ENCODE data around the gene BICDL1.

GRCh38 chr12:120117961-120118320 is 128.9 kb downstream of the BICDL1 start:
- TF ChIP-seq CTCF (IDR thresholded peaks at IDR 0.05) (no peak), POLR2AphosphoS5 (IDR thresholded peaks at IDR 0.05; ENCODE audit: insufficient read depth in 1 of 2, low read depth in 1 of 2) (no peak), POLR2A (IDR thresholded peaks at IDR 0.05) (no peak)

All from vagina (tissue), 2 donors.